HG02798 (cell line): ENCODE data around the gene PIK3R6.

Source experiments
- ATAC-seq: cut with Tn5 transposase; IDR thresholded peaks from one replicate; pipeline ENCODE4 v1.9.1; 2021; ENCODE audit warnings: mild to moderate bottlenecking; ENCODE audit not compliant: unreplicated experiment, poor library complexity

PIK3R6 gene, protein sequence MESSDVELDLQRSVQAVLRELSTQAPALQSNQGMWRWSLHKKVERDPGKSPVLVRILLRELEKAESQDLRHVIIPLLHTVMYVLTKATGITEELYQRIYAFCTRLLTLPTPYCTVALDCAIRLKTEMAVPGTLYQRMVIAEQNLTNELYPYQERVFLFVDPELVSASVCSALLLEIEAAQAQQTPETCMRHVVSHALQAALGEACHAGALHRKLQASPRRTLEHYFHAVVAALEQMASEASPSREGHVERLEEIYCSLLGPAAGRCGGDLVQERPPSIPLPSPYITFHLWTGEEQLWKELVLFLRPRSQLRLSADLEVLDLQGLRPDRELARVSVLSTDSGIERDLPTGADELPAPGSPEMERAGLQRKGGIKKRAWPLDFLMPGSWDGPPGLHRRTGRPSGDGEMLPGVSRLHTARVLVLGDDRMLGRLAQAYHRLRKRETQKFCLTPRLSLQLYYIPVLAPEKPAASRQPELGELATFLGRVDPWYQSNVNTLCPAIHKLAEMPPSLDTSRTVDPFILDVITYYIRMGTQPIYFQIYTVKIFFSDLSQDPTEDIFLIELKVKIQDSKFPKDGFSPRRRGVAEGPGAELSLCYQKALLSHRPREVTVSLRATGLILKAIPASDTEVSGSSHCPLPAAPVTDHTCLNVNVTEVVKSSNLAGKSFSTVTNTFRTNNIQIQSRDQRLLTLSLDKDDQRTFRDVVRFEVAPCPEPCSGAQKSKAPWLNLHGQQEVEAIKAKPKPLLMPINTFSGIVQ

DNA sequence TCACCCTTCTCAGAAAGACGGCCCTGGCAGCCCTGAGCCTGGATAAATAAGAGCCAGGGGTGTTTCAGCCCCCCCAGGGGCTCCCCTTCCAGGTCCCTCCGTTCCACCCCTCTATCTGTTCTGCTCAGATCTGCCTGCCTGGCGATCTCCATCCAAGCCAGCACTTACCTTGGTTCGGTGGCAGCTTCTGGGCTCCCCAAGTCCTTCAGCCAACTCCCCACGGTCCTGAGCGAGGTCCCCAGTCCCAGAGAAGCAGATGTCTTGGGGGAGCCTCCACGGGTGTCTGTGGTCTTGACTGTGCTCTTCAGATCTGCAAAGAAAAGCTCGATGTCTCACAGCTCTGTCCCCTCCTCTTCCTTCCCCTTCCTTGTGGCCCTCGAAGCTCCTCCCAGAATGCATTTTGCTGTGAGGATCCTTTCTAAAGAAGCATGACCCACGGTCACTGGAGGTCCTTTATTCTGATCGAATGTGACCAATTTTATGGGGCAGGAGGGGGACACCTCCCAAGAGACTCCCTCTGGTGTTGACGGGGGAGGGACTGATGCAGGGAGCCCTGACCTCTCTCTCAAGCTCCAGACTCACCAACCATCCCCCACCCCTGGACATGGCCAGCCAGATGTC lies at the start of gene PIK3R6:
PIK3R6 (minus strand) TSS at position 314 of the 621 bp plus-strand sequence. CDS start 17,880 bp downstream, outside the sequence.
- peak; percentile 41 for ATAC-seq

DNA sequence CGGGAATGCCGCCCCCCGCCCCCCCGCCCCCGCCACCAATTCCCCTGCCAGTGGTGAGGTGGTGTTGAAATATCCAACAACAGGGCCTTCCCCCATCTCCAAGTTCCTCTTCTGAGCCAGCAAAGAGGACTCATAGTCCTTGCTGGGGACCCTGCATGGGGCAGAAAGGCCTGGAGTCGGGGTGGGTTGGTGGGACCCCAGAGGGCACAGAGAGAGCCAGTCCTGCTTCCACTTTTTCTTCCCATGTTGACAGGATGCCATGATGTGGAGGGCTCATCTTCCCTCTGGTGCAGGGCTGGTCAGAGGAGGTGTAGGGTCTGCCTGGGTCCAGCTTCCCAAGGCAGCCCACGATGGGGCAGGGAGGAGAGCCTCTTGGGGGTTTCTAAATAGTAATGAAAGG lies 49.0 kb upstream of the PIK3R6 start:
- no peak for ATAC-seq

DNA sequence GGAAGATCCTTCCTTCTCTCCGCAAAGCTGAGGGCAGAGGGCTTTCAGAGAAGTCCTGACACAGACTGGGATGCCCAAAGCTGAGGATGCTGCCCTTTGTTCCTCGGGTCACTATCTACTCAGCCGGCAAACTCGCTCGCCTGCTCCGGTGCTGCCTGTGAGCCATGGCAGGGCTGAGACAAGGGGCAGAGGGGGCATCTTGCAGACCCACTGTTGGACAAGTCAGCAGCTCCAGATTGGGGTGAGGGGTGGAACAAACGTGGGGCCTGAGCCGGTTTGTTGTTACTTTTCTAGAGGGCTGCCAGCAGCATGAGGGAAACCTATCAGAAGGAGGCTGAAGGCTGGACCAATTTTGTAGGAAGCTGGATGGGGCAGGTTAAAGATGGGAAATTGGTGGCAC lies 47.1 kb upstream of the PIK3R6 start:
- ATAC-seq = no peak

DNA sequence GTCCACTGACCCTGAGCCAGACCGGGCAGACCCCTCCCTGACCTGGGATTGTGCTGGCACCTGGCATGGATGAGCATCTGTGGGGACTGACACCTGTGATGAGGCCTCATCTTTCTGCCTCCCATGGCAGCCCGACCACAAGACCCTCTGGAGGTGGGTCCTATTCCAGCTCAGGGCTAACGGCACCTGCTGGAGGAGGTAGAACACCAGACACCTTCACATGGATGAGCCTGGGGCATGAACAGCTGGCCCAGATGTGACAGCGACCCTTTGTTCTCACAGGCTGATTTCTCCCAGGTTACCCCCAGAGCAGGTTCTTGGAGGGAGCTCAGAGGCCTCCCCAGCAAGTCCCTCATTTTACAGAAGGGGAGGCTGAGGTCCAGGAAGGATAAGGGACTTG lies 46.4 kb upstream of the PIK3R6 start:
- no peak for ATAC-seq

DNA sequence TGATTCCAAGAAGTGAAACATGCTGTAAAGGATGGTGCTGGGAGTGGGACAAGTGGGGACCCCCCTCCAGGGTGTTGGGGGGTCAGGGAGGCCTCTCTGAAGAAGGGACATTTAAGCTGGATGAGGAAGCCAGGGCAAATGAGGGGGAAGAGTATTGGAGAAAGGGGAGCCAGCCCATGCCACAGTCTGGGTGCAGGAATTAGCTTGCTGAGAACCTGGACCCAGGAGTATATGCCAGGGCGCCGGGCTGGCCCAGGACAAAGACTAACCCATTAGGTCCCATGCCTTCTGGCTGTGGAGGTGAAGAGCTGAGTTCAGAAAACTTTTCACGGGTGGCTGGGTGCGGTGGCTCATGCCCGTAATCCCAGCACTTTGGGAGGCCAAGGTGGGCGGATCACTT lies 45.6 kb upstream of the PIK3R6 start:
- ATAC-seq = no peak

DNA sequence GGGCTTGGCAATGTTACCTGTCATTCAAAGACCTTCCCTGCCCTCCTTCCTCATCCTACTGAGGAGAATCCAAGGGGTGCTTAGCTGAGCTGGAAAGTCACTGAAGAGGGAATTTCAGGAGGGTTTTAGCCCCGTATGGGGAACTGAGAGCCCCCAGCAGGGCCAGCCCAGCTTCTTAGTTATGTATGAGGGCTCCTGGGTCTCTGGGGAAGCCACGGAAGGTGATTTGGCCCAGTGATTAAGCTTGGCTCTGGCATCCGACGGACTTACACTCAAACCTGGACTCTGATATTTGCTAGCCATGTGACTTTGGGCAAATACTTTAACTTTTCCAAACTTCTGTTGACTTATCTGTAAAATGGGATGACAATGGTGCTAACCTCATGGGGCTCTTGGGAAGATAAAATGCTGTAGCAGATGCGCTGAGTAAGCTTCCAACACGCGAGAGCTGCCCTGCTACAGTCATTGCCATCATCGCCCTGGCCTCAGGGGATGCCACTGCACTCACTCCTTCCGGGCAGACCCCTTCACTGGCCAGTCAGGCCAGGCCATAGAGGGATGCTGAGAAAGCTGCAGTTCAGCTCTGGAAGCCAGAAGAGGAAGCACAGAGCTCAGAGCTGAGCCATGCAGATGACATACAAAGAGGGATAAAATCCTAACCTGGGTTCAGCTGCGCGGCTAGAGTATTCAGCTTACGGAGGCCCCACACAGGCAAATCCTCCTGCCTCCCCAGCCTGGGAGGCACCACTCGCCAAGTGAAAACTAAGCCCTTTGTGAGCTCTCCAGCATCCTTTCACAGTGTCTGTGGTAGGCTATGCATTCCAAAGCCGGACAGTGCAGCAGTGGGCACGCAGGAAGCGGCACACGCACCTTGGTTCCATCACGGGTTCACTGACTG lies 44.9 kb upstream of the PIK3R6 start:
- ATAC-seq = no peak

DNA sequence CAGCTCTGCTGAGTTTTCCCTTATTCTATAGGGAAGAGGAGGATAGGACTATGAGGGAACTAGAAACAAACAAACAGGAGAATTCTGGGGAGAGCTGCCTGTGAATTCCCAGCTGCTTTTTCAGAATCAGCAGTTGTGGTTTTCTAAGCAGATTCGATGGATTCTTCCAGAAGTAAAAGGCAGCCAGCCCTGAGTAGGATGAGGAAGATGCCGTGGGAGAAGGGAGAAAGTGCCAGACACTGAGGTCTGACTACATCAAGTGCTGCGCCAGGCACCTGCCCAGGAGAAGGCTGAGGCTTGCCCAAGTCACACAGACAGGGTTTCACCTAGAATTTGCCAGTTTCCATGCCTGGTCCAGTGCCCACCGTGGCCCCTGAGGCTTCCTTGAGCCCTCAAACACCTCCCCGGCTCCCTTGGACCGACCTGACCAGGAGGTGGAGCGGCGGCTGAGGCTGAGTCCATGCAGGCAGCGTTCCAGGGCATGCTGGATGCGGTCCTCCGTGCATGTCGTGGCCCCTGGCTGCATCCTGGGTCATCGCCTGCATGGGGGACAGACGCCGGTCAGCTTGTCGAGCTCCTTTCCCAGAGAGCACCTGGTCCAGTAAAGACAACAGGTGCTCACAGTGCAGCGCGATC lies 43.6 kb upstream of the PIK3R6 start:
- ATAC-seq = no peak

DNA sequence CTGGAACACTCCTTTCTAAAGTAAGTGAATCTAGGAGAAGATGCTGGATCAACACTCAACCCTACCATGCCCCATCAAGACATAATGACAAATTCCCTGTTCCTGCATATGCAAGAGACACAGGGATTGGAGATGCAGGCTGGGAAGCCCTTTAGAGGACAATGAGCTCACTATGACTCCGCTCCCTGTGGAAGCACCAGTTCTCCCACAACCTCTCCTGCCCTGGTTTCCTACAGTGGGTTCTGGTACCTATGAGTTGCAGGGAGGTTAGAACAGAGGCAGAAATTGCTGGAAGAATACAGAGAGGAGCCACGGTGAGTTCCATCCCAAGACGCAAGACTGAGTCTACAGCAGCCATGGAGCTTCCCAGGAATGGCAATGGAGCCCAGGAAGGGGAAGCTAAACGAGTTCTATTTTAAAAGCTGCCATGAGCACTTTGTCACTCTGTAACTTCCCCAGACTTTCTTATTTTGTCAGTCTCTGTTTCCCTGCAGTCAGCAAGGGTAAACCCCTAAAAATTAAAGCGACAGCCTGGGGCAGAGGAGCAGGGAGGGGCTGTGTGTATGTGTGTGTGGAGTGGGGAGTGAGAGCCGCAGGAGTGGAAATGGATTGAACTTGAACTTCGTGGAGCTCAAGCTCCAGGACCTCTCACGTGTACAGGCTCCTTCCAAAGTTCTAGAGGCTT lies 42.3 kb upstream of the PIK3R6 start:
- no peak for ATAC-seq

DNA sequence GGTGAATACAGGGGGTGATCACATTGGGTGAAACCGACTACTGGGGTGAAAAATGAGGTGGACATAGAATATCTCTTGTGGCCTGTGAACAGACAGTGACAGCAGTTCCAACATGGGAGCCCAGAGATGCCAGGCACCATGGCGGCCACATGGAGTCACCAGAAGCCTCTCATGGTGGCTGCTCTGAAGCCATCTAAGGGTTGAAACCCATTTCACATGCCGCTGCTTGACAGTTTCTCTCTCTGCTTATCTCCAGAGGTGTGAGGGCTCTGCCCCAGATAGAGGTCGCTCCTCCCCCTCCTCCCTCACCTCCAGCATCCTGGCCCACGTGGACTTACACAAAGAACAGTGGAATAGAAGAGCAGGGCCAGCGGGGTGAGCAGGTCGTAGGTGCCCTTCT lies 37.9 kb upstream of the PIK3R6 start:
- ATAC-seq = no peak

DNA sequence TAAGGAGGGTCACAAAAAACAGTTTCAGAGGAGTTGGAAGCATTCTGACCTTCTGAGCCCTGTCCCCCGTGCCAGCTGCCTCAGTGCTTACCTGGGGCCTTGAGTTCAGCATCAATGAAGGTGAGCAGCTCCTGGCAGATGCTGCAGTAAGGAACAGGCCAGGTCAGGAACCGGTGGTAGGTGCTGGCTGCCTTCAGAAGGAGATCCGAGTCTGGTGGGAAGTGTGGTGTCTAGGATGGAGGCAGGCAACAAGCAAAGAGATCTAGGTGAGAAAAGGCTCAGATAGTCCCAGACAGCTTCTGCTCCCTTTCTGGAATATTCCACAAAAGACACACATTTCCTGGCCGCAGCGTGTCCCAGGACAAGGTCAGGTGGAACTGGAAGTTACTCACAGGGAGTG lies 37.2 kb upstream of the PIK3R6 start:
- ATAC-seq = no peak

DNA sequence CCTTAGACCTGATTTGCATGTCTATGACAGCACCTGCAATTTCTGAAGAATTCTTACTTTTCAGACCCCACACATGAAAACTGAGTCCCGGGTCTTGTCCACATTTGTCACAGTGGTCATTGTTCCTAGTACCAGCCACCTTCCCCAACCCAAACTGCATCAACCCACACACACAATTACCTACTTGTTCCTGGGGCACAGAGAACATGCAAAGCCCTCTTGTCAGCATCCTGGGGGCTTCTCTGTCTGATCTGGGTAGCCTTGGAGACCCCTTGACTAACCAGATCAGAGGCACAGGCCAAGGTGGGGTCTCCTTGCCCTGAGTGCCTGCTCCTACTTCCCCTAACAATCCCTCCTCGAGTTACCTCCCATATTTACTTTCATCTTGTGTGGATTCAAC lies 36.7 kb upstream of the PIK3R6 start:
- no peak for ATAC-seq

DNA sequence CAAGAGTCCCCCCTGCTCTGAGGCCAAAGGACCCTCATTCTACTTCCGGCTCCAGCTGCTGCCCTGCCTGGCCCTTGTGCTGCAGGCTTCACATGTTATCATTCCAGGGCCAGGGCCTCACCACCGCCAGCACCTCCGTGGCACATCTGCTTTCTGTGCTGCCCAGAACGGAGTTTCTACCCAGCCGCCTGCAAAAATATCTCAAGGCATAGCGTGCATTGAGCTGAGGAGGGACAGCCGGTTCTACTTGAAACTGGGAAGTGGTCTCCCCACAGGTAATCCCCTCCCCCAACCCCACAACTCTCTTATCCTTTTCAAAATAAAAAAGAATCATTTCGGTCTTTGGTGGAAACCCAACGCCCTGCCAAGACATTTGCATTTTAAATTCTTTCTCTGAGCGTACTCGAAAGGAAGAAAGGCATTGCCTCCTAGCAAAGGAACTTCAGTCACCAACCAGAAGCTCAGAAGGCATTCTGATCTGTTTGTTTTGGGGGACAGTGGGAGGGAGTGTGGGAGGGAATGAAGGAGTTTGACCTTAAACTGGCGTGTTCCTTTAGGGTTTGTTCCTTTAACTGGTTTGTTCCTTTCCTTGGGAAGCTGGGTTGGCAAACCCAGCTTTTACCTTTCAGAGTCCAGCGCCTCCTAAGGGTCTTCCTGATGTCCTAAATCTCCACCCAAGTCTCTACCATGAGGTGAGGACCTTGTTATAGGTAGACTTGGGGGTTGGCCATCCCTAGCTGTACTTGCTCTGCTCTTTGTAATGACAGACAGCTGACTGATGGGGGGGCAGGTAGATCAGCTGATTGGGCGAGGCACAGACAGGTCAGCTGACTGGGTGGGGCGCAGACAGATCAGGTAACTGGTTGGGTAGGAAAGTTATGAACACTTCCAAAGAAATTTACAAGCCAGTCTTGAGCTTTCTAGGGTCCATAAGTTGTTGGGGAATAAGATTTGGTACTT lies 33.4 kb upstream of the PIK3R6 start:
- ATAC-seq = peak; percentile 54

DNA sequence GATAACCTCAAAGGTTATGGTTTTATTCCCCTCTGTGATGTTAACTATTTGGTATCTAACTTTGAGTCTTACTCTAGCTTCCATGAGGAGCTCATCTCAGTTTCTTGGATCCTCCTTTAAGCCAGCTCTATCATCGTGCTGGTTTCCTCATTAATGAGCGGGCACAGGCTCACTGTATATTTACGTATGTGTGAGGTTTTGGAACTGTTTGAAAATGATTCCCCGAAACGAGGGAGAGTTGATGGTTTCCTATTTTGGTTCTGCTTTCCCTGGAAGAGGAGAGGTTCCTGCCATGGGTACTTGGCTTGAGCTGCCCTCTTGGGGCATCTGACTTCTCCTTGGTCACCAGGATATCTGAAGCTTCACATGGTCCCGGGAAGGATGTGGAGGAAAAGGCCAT lies 32.7 kb upstream of the PIK3R6 start:
- ATAC-seq = peak; percentile 9

DNA sequence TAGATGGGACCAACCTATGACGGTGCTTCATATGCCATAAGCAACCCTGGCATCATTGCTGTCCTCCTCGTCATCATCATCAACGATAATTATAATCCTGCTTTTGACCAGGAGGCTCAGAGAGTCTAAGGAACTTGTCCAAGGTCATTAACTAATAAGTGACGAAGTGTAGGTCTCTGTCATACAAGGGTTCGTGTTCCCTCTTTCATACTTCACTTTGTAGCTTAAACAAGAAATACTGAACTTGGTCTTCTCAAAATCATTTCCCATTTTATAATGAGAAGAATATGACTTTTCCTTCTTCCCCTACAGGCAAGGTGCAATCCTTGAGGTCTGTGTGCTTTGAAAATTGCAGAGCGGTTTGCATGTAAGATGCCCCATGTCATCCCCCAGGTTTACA lies 31.2 kb upstream of the PIK3R6 start:
- no peak for ATAC-seq

DNA sequence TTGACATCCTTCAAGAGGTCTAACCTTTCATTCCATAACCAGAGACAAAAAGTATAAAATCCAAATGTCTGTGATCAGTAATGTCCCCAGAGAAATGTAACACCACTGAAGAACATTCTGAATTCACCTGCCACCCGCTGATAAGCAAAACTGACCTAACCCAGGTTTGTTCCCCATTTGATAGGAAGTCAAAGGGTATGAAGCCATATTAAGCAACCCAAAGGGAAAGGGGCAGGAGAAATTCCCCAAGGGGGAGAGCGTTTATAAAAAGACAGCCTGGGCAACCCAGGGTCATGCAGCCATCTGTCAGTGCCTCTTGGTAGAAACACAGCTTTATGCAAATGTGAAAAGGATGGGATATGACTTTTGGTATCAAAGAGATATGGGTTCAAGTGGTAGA lies 30.7 kb upstream of the PIK3R6 start:
- no peak for ATAC-seq

DNA sequence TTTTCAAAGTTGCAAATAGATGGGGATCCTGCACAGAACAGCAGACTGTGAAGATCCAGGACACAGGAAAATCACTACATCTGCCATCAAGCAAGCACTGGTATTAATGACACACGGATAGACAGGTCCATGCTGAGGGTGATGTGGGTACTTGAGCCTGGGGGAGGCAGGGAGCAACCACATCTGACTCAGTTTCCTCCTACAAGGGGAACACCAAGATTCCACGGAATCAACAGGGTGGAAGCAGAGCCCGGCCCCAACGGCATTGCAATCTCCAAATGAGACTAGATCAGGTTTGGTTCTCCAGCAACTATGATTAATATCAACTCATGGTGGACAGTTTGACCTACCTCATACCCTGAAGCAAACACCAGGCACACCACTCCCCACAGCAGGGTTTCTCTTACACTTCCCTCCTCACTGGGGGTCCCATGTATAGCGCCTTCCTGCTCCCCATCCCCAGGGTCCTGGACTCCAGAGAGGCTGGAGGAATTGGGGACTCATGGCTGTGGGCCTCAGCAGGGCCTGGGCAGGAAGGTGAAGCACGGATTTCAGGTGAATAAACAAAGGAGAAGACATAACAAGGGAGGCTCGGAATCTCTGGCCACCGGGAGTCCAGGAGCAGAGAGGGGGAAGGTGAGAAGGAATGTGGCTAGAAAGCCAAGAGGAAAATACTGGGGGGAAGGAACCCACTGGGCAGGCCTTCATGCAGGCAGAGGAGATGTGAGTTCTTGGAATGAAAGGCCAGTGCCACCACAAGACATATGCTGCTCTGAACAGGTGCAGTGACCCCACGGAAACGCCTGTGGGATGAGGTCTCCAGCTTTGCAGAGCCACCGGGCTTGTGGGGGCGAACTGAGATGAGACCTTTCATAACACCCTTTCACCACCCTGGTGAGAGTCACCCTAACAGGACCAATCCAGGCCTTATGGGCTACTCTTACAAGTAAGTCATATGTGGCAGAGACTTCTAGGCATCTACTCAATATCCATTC lies 29.5 kb upstream of the PIK3R6 start:
- no peak for ATAC-seq

DNA sequence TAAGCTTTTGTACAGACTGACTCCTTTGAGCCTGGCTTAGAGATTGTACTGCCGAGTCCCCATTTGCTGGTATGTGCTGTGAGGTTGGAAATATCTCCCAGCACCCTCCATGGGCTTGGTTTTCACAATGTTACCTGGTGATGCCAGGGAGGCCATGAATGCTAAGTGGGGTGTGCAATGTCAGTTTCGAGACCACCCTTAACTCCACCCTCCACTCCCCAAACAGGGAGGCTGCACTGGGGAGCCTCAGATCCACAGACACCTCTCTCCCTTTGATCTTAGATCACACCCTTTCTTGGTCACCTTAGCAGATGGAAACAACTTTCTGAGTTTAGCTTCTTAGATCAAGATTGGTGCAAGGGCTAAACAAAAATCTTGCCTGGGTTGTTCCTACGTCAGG lies 28.6 kb upstream of the PIK3R6 start:
- ATAC-seq = no peak
